Stomach (tissue), 4 donors: ENCODE data around the gene ASPN.

Experiments
- CTCF ChIP-seq, 7 experiments: fragments of 450-650 bp in 4 of 7; fragments of 200-600 bp in 3 of 7; sonication (generic) in 3 of 7; IDR thresholded peaks; one replicate each; pipeline ENCODE4 v1.5.1; 2016 to 2019; ENCODE audit warnings: antibody characterized with exemption in 7 of 7, control low read depth in 2 of 7, mild to moderate bottlenecking in 1 of 7
- POLR2A ChIP-seq, 4 donors: fragments of 450-650 bp; IDR thresholded peaks; one replicate each; pipeline ENCODE4 v1.6.1; 2016; ENCODE audit warnings: antibody characterized with exemption in 4 of 4, control low read depth in 2 of 4, mild to moderate bottlenecking in 1 of 4, moderate library complexity in 1 of 4
- POLR2AphosphoS5 ChIP-seq, 3 donors: sonication (generic); formaldehyde crosslinking; IDR thresholded peaks; one replicate each; pipeline ENCODE4 v1.6.1; 2016; ENCODE audit warnings: antibody characterized with exemption in 3 of 3

- no peak for TF ChIP-seq POLR2A (IDR thresholded peaks at IDR 0.05)
- no peak for TF ChIP-seq CTCF (IDR thresholded peaks at IDR 0.05)
- TF ChIP-seq POLR2AphosphoS5 (IDR thresholded peaks at IDR 0.05) = peak in 2 of 3 donors; percentile 11 to 28
Observed at GRCh38 chr9:92482329-92482728, at the start of gene ASPN.
